Measurements from ENCODE around the gene EIF1AD. TPM values are rescaled to one million over a fixed set of nuclear protein-coding genes. Genes with fewer than 3 reads are reported as not detected.
A peak's percentile ranks its signal among the peaks of the same experiment; 100 is the strongest.

Gene EIF1AD
- total and polyA plus RNA-seq, 9 donors = 15.2 to 42.1 (median 30.2) TPM

DNA sequence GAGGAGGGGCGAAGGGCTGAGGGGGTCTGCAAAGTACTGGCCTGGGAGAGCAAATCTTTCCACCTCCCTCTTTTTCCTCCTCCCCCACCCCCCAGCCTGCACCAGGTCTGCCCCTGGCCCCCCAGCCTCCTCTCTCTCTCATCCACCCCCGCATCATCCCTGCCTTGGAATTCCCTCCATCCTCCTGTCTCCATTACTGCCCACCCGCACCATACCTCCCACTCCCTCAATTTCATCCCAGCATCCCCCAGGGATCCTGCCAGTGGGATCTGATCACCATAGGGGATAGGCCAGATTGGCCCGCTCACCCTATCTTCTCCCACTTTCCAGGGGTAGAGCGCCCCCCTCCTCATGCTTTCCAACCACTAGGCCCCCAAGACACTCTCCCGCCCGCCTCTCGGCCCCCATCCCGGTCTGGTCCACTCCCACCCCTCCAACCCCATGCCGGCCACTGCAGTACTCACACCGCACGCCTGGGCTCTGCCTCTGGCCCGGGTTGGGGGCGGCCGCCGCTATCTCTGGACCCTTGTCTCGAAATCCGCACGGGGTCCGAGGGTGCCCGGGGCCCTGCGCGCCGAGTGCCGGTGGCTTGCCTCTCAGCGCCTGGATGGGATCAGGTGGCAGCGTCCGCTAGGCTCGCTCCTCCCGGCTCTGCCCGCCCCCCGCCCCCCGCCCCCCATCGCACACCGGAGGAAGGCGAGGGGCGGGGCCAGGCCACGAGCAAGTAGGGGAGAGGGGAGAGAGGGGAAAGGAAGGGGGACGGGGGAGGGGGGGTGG is 46.8 kb upstream of the EIF1AD start, which contains the start of gene GAL3ST3:
GAL3ST3 (minus strand) TSS at position 615 of the 777 bp plus-strand sequence. CDS start 3,746 bp downstream, outside the sequence.
- Histone ChIP-seq H3K36me3 (no peaks in the 10 kb centered on the region), H3K9me3 (no peaks in the 10 kb centered on the region), H3K4me3 (peak within 1 kb of the TSS; percentile 25), H3K27ac (no peak within 1 kb of the TSS), H3K27me3 (no peaks in the 10 kb centered on the region), H3K4me1 (ENCODE audit: insufficient read depth) (peaks cover 4% of the 10 kb centered on the region)
- TF ChIP-seq, protein P1, sequence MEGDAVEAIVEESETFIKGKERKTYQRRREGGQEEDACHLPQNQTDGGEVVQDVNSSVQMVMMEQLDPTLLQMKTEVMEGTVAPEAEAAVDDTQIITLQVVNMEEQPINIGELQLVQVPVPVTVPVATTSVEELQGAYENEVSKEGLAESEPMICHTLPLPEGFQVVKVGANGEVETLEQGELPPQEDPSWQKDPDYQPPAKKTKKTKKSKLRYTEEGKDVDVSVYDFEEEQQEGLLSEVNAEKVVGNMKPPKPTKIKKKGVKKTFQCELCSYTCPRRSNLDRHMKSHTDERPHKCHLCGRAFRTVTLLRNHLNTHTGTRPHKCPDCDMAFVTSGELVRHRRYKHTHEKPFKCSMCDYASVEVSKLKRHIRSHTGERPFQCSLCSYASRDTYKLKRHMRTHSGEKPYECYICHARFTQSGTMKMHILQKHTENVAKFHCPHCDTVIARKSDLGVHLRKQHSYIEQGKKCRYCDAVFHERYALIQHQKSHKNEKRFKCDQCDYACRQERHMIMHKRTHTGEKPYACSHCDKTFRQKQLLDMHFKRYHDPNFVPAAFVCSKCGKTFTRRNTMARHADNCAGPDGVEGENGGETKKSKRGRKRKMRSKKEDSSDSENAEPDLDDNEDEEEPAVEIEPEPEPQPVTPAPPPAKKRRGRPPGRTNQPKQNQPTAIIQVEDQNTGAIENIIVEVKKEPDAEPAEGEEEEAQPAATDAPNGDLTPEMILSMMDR (IDR thresholded peaks at IDR 0.05) = no peak
- DNase-seq = peak in 1 of 5 donors; percentile 37
- intact Hi-C loops (cut with DNase I) = no loop called here
- WGBS, 3 donors = 4 to 8% (median 6%) methylated on average over 24 to 39 of the region's 39 CpGs

DNA sequence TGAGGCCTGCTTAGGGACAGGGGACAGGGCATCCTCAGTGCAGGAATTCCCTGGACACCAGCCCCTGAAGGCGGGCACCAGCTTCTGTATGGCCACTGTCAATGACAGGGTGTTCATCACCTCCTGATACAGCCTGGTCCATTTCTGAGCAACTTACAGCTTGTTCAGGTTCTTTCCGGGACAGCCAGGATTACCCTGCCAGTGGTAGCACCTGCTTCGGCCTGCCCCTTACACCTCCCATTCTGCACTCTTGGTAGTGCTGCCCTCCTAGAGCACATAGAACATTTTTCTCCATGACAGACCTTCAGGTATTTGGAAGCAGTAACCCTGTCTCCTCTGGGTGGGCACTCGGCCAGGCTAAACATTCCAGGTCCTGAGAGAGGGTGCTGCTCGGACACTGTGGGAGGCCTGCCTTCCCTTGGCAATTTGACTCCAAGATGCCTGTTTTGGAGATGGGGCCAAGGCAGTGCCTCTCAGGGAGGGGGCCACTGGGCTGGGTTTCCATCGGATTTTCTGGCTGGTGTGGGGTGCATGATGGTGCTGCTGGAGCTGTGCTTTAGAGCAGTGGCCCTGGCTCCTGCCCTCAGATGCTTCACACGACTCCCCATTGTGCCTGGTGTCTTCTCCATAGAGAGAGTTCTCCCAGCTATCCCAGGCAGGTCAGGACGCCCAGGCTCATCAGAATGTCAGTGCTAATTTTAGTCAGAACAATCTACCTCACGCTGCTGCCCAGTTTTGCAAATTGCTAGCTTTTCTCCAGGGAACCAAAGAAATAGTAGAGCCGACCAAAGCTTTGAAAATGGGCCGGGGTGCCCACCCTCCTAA is 45.8 kb upstream of the EIF1AD start:
- Histone ChIP-seq H3K4me1 (ENCODE audit: insufficient read depth) (no peaks in the 10 kb centered on the region), H3K27ac (no peak overlapping the region), H3K4me3 (no peak overlapping the region), H3K9me3 (no peaks in the 10 kb centered on the region), H3K27me3 (no peaks in the 10 kb centered on the region), H3K36me3 (no peaks in the 10 kb centered on the region)
- no peak for TF ChIP-seq POLR2A (IDR thresholded peaks at IDR 0.05)
- TF ChIP-seq, protein P1 (IDR thresholded peaks at IDR 0.05) = no peak
- no peak for TF ChIP-seq EP300 (IDR thresholded peaks at IDR 0.05)
- 43 to 53% (median 50%) methylated on average over 11 of the region's 11 CpGs for WGBS, 3 donors
- intact Hi-C loops (cut with DNase I) = no loop called here
- no peak for DNase-seq

DNA sequence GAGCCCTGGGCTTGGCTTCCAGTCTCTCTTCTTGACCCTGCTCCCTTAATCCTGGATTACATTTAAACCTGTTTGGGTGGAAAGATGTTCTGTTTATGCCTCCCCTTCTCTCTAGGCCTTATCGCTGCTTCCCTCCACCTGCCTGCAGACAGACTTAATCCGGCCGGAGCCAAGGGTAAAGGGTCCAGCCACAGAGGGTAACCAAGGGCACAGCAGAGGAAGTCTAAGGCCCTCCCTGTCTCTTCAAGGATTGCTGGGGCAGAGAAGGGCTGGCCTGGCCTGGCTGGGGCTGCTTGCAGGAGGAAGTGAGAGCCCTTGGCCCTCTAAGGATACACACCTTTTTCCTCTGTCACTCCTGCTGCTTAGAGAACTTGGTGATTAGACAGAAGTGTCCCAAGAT is 44.9 kb upstream of the EIF1AD start:
- intact Hi-C loops (cut with DNase I) = no loop called here
- no peaks in the 10 kb centered on the region for H3K9me3 ChIP-seq
- no peak overlapping the region for H3K27ac ChIP-seq
- H3K36me3 ChIP-seq = no peaks in the 10 kb centered on the region
- no peaks in the 10 kb centered on the region for H3K27me3 ChIP-seq
- no peak overlapping the region for H3K4me3 ChIP-seq
- no peaks in the 10 kb centered on the region for H3K4me1 ChIP-seq (ENCODE audit: insufficient read depth)
- no peak for DNase-seq
- TF ChIP-seq EP300 (IDR thresholded peaks at IDR 0.05) = no peak
- TF ChIP-seq, protein P1 (IDR thresholded peaks at IDR 0.05) = no peak
- no peak for TF ChIP-seq POLR2A (IDR thresholded peaks at IDR 0.05)
- 90 to 95% (median 93%) methylated on average over 3 of the region's 3 CpGs for WGBS, 3 donors

DNA sequence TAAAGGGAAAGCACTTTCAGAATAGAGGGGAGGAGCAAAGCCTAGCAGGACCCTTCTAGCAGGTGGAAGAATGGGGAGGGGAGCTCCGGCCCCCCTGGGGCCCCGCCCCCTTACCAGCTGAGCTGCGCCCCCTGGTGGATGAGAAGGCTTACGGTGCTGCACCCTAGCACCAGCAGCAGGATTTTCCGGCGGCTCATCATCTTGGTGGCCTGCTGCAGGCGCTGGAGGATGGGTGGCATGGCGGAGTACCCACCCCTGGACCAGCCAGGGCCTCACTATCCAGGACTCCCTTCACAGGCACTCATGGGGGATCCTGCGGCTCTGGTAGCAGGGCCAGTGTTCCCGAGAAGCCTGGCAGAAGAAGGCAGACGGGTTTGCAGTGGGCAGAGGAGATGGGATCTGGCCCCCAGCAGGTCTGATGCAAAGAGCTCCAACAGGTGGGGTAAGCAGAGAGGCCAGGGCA is 43.3 kb upstream of the EIF1AD start:
- no peak for TF ChIP-seq POLR2A (IDR thresholded peaks at IDR 0.05)
- TF ChIP-seq, protein P1 (IDR thresholded peaks at IDR 0.05) = peak; percentile 63 to 83 (median 67)
- Histone ChIP-seq H3K27me3 (no peaks in the 10 kb centered on the region), H3K4me1 (ENCODE audit: insufficient read depth) (no peaks in the 10 kb centered on the region), H3K36me3 (no peaks in the 10 kb centered on the region), H3K4me3 (no peak overlapping the region), H3K27ac (no peak overlapping the region), H3K9me3 (no peaks in the 10 kb centered on the region)
- 9 to 14% (median 11%) methylated on average over 11 of the region's 11 CpGs for WGBS, 3 donors
- DNase-seq = peak; percentile 61 to 77 (median 71)
- intact Hi-C loops (cut with DNase I) = no loop called here
